Suprapubic skin (tissue), 3 donors: ENCODE measurements around the gene U2SURP.
"Not testable (repeated sequence)": the region's sequence is repeated elsewhere in the genome, so short reads cannot be mapped to it uniquely, and the experiment has no call there.

Experiments
- EP300 ChIP-seq: sonication (generic); formaldehyde crosslinking; IDR thresholded peaks from one replicate; pipeline ENCODE4 v1.6.1; 2017; ENCODE audit warnings: antibody characterized with exemption
- POLR2A ChIP-seq, 2 donors: fragments of 450-650 bp; IDR thresholded peaks; one replicate each; pipeline ENCODE4 v1.6.1; 2017; ENCODE audit warnings: antibody characterized with exemption in 2 of 2, mild to moderate bottlenecking in 2 of 2, moderate library complexity in 2 of 2
- TF ChIP-seq, protein P1 (sequence below), 2 donors: fragments of 200-600 bp in 1 of 2; fragments of 450-650 bp in 1 of 2; sonication (generic) in 1 of 2; IDR thresholded peaks; one replicate each; pipeline ENCODE4 v1.5.1; 2016 to 2019; ENCODE audit warnings: antibody characterized with exemption in 2 of 2, mild to moderate bottlenecking in 1 of 2, moderate library complexity in 1 of 2

DNA sequence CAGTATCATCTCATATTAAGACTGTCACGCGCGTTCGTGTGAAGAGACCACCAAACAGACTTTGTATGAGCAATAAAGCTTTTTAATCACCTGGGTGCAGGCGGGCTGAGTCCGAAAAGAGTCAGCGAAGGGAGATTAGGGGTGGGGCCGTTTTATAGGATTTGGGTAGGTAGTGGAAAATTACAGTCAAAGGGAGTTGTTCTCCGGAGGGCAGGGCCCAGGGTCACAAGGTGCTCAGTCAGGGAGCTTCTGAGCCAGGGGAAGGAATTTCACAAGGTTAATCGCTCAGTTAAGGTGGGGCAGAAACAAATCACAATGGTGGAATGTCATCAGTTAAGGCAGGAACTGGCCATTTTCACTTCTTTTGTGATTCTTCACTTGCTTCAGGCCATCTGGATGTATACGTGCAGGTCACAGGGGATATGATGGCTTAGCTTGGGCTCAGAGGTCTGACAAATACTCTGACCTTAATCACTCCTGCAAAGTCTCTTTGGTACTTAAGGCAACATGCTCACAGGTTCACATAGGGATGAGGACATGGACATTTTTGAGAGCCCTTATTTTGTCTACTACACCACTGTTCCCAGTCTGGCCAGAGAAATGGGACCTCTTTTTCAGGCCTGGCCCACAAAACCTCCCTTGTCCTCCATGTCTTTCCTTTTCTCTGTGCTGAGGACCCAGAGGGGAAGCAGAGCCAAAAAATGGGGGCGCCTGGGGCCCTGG lies 71.1 kb downstream of the U2SURP start:
- TF ChIP-seq, protein P1, sequence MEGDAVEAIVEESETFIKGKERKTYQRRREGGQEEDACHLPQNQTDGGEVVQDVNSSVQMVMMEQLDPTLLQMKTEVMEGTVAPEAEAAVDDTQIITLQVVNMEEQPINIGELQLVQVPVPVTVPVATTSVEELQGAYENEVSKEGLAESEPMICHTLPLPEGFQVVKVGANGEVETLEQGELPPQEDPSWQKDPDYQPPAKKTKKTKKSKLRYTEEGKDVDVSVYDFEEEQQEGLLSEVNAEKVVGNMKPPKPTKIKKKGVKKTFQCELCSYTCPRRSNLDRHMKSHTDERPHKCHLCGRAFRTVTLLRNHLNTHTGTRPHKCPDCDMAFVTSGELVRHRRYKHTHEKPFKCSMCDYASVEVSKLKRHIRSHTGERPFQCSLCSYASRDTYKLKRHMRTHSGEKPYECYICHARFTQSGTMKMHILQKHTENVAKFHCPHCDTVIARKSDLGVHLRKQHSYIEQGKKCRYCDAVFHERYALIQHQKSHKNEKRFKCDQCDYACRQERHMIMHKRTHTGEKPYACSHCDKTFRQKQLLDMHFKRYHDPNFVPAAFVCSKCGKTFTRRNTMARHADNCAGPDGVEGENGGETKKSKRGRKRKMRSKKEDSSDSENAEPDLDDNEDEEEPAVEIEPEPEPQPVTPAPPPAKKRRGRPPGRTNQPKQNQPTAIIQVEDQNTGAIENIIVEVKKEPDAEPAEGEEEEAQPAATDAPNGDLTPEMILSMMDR (IDR thresholded peaks at IDR 0.05) = not testable (repeated sequence)
- not testable (repeated sequence) for TF ChIP-seq EP300; POLR2A (IDR thresholded peaks at IDR 0.05)
